Measurements from ENCODE around the gene ACKR1.
A peak's percentile ranks its signal among the peaks of the same experiment; 100 is the strongest.

ACKR1 gene

GRCh38 chr1:159187647-159188374 lies 16.9 kb upstream of the ACKR1 start:
- DNase-seq: no peak

- no peak for DNase-seq
Measured at GRCh38 chr1:159188375-159188788, 16.3 kb upstream of the ACKR1 start.

- no peak for DNase-seq
Measured at GRCh38 chr1:159190441-159190840, 14.2 kb upstream of the ACKR1 start.

- no peak for DNase-seq
Measured at GRCh38 chr1:159196543-159196942, 8.1 kb upstream of the ACKR1 start.

GRCh38 chr1:159197561-159198557 lies 6.8 kb upstream of the ACKR1 start:
- DNase-seq: peak; percentile 52

- DNase-seq: no peak
Measured at GRCh38 chr1:159199901-159200300, 4.8 kb upstream of the ACKR1 start.

GRCh38 chr1:159200769-159201168 lies 3.9 kb upstream of the ACKR1 start:
- no peak for DNase-seq

GRCh38 chr1:159201642-159202041 lies 3.0 kb upstream of the ACKR1 start:
- no peak for DNase-seq

- DNase-seq: no peak
Measured at GRCh38 chr1:159203610-159204009, 1.1 kb upstream of the ACKR1 start.

GRCh38 chr1:159205225-159205624 lies 550 bp downstream of the ACKR1 start:
- no peak for DNase-seq

GRCh38 chr1:159206110-159206509 lies 1.4 kb downstream of the ACKR1 start:
- DNase-seq: no peak

- no peak for DNase-seq
Measured at GRCh38 chr1:159207080-159207479, 2.4 kb downstream of the ACKR1 start.

- no peak for DNase-seq
Measured at GRCh38 chr1:159207774-159208173, 3.1 kb downstream of the ACKR1 start.

GRCh38 chr1:159208175-159208825 lies 3.6 kb downstream of the ACKR1 start:
- no peak for DNase-seq

GRCh38 chr1:159209061-159209460 lies 4.4 kb downstream of the ACKR1 start:
- no peak for DNase-seq

- peak; percentile 62 for DNase-seq
Measured at GRCh38 chr1:159211331-159212136, 6.9 kb downstream of the ACKR1 start.

GRCh38 chr1:159212596-159212995 lies 7.9 kb downstream of the ACKR1 start:
- no peak for DNase-seq

GRCh38 chr1:159214149-159214760 lies 9.6 kb downstream of the ACKR1 start:
- peak; percentile 45 for DNase-seq

GRCh38 chr1:159218649-159219636 lies 14.3 kb downstream of the ACKR1 start:
- DNase-seq: no peak

- no peak for DNase-seq
Measured at GRCh38 chr1:159222075-159222865, 17.6 kb downstream of the ACKR1 start.

All from stimulated activated CD4-positive, alpha-beta T cell treated with anti-CD3 and anti-CD28 coated beads, Interleukin-4, amount 100 ng/mL, for 24 hours (primary cell).